UCSD-AML1 (cell line): Measurements from ENCODE around the gene NR3C1.

Experiments used
- DNase-seq: peaks from one replicate; lab custom pipeline; 2025; ENCODE audit not compliant: unreplicated experiment; lab: John Stamatoyannopoulos, UW

NR3C1 gene

GRCh38 chr5:143403593-143404415 is at the start of gene NR3C1:
TSS of gene NR3C1 (minus strand) at chr5:143403686. CDS start at chr5:143400839, 2,847 bp downstream.
- peak; percentile 92 for DNase-seq

DNA sequence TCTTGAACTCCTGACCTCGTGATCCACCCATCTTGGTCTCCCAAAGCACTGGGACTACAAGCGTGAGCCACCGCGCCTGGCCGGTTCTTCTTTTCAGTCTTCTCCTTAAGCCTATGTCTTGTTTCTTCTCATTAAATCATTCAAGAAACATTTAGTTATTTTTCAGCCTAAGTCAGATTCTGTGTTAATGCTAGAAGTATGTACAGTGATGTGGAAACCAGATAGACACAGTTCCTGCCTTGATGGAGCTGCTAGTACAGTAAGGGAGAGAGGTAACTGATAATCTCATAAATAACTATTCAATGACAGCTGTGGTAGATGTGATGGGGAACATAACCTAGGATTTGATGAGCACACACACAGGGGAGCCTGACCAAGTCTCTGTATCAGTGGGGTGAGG is 46.3 kb upstream of the NR3C1 start:
- DNase-seq = no peak

- DNase-seq = no peak
These were observed 45.0 kb upstream of the NR3C1 start for GRCh38 chr5:143448518-143448917.

DNA sequence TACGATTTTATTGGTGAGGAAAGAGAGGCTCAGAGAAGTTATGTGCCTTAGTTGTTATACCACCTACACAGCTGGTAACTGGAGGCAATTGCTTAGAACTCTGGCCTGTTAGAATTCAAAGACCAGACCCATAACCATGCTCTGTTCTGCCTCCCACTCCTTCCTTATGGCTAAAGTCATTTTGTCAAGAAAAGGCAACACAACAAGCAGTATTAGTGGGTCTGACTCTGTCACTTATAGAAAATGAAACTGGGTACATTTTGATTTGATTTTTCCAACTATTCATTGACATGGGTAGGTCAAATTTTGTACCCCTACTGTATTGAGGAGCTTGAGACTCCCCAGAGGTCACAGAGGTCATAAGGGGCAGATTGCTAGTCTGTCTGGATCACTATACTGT is 44.5 kb upstream of the NR3C1 start:
- no peak for DNase-seq

DNA sequence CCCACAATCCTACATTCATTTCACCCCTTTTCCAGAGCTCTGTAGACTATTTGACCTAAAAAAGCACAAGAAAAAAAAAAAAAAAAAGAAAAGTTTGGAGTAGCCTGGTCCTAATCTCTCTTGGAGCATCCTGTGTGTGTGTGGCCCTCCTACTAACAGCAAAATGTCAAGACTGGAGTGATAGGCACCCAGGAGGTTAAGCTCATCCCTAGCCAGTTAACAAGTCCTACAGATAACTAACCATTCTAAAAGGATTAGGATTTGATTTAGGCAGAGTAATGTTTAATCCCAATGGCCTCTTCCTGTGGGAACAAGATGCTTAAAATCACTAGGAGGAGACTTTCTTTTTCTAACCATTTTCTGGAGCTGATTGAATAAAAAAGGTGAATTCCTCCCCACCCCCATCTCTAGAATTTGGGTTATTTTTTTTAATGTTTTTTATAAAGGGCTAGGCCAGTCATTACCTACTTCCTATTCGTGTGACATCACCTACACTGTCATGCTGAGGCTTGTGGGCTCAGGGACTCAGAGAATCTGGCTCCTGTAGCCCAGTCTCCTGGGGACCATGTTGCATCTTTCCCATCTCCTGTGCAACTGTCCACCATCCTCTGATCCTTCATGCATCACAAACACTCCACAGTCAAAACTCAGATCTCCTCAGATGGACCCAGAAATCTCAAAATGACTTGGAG is 43.2 kb upstream of the NR3C1 start:
- no peak for DNase-seq

DNA sequence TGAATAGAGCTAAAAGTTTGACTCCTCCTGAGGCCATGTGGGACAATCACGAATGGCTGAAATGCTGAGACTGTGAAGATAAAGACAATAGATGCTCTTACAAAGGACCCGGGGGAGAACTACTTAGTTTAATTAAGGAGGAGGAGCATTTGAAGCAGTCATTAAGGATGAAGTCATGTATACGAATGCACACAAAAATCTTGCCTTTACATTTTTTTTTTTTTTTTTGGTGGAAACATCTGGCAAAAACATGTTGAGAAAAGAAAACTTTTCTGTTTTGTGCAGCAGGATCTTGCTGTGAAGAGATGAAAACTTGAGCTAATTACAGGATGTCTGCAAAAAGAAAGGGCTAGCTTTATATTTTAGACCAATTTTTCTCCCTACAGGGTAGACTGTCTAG is 42.3 kb upstream of the NR3C1 start:
- DNase-seq = no peak

DNA sequence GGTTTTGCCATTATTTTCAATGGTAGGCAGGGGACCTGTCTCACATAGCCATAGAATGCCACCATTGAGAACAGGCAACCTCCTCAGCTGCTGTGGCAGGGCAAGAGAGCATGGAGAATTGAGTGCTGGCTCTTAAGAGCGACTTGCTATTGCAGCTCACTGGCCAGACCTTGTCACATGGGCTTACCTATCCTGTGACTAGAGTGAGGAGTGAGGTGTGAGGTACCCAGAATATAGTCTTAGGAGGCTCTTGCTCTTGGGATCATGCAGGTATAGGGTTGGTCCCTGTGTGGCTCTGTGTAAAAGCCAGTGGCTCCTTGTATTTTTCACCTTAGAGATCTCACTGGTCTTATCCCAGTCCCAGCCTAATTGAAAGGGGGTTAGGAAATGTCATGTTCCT is 39.8 kb upstream of the NR3C1 start:
- no peak for DNase-seq

- DNase-seq = no peak
These were observed 38.9 kb upstream of the NR3C1 start for GRCh38 chr5:143442385-143442784.

- DNase-seq = no peak
These were observed 37.1 kb upstream of the NR3C1 start for GRCh38 chr5:143440448-143441115.

- no peak for DNase-seq
These were observed 34.3 kb upstream of the NR3C1 start for GRCh38 chr5:143437666-143438273.

DNA sequence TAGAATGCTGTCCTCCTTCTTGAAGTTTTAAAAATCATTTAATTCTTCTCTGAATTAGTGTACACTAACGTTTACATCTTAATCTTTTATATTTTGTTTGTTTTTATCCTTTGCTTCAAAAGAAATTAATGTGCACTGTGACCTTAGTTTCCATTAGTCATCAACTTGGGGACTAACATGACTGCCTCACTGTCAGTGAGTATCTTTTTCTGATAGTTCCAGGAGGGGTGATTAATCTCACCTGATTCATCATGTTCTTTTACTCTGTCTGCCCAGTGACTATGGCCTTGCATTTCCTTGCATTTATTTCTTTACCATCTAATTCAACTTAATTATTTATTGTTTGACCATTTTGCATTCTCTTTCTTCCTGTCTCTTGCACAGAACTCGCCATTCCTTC is 33.4 kb upstream of the NR3C1 start:
- no peak for DNase-seq

DNA sequence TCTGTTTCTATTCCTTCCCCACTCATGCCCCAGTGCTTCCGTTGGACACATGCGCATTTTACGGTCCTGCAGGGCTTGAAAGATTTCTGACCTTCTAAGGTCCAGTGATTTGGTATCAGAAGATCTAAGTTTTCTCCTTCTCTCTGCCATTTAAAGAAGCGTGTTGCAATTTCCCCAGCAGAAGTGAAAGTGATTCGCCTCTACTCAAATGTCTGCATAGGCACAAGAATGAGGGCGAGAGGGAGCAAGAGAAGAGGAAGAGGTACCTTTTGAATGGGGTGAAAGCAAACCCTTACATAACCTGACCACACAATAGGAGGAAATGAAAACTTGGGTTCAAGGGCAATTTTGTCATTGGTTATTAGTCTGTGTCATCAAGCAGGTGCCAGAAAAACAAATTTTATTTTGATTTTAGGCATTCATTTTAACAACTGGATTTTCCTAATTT is 31.7 kb upstream of the NR3C1 start:
- DNase-seq = no peak

DNA sequence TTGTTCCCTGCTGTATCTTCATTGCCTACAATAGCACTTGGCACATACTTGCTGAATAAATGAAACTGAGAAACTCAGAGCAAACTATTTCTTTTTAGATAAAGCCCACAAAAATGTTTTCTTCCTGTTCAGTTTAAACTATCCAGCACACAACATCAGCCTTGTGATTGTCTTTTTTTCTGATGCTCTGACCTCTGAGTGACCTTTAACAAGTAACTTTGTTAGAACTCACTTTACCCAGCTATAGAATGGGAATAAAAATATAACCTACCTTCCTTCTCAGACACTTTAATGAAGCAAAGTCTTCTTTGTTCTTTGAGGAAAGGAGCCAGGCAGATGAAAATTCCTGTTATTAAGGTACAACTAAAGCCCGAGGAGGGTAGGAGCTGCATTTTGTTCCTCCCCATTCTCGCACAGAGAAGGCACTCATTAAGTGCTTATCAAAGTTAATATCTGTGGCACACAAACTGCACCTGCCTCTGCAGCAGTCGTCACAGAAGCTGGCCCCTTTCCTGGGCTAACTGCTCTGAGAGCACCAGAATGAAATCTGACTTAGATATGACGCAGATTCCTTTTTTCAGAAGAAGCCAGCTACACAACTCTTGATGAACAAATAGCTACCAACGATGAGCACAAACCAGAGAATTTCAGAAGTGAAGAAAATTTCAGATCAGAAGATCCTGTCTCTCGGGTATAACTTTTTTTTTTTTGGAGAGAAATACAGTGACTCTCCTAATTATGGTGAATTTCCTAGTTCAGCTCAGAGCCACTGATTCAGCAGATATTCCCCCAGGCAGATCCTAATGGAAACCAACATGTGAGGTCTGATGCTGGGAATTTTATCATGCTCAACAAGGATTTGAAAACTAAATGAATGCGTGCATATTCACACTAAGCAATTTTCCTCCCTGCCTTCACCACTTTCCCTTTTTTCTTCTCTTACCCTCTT is 31.0 kb upstream of the NR3C1 start:
- no peak for DNase-seq

GRCh38 chr5:143433670-143434069 is 30.2 kb upstream of the NR3C1 start:
- no peak for DNase-seq

- no peak for DNase-seq
These were observed 29.3 kb upstream of the NR3C1 start for GRCh38 chr5:143432658-143433239.

GRCh38 chr5:143431789-143432188 is 28.3 kb upstream of the NR3C1 start:
- DNase-seq = no peak

DNA sequence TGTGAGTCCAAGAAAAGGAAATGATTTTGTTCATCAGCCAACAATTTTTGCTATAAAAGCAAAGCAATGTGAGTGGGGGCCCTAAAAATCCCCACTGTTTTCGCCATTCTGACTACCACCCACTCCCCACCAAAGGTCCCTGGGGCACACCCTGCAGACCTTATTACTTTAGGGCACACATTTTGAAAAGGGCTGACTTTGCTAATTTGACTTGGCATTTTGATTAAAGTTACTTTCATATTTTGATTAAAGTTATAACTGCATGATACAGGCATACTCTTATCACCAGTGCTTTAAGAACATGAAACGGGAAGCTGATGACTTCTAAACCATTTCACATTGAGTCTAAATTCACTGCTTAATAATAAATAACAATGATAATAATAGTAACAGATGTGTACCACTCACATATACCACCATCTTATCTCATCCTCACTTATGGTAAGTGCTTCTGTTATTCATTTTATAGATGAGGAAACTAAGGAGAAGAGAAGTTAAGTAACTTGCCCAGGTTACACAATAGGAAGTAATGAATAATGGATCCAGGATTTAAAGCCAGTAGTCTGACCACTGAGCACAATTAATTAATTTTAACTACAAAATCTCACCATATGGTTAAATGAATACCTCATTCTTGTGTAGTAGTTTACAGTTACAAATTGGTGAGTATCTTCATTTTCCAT is 25.4 kb upstream of the NR3C1 start:
- no peak for DNase-seq

DNA sequence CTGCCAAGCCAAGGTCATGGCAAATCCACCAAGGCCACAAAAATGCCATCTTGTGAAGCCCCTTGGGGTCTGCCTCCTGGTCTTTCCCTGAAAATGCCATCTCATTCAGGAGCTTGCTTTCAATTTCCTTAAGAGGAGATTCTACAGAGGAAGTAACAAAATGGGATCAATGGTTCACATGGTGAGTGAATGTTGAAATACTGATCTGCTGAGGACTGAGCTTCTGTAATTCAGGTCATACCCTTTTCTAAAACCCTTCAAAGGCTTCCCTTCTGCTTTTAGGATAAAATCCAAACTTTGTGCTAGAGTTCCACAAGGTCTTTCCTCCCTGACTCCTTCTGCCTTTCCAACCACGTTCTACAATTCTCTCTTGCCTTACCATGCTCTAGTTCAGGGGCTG is 24.7 kb upstream of the NR3C1 start:
- no peak for DNase-seq

- DNase-seq = no peak
These were observed 23.7 kb upstream of the NR3C1 start for GRCh38 chr5:143427122-143427735.
